Measurements from ENCODE around the gene DHRSX.
A peak's percentile ranks its signal among the peaks of the same experiment; 100 is the strongest.
"Not testable (repeated sequence)": the region's sequence is repeated elsewhere in the genome, so short reads cannot be mapped to it uniquely, and the experiment has no call there.

Gene DHRSX

DNA sequence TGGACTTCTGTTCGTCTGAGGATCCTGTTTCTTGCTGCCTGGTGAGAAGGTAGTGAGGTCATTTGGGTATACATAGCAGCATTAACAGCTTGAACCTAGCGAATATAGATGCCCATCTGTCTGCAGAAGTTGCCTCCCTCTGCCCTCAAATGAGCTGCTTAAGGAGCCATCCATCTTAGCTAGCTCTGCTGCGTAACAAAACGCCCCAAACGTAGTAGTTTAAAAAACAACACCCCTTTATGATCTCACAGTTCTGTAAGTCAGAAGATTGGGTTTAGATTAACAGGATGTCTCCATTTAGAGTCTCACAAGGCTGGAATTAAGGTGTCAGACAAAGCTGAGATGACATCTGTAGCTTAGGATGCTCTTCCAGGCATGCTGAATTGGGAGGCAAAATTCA lies 185.3 kb downstream of the DHRSX start:
- DNase-seq (ENCODE audit: low spot score): no peak

- no peak for DNase-seq (ENCODE audit: low spot score)
Observed at GRCh38 chrX:2314831-2315365, 185.9 kb downstream of the DHRSX start.

DNA sequence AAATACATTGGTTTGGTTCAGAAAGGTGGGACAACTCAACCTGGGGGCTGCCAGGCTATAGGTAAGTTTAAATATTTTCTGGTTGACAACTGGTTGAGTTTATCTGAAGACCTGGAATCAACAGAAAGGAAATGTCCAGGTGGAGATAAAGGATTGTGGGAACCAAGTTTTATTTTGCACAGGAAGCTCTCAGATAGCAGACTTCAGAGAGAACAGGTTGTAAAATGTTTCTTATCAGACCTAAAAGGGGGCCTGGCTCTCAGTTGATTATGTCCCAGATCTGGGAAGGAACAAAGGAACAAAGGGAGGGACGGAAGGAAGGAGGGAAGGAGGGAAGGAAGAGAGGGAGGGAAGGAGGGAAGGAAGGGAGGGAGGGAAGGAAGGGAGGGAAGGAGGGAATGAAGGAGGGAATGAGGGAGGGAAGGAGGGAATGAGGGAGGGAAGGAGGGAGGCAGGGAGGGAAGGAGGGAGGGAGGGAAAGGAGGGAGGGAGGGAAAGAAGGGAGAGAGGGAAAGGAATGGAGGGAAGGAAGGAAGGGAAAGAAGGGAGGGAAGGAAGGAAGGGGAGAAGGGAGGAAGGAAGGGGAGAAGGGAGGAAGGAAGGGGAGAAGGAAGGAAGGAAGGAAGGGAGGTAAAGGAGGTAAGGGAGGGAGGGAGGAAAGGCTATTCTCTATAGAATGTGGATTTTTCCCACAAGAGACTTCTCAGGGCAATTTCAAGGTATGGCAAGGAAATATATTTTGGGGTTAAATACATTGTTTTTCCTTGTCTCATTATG lies 186.7 kb downstream of the DHRSX start:
- DNase-seq (ENCODE audit: low spot score): no peak

- not testable (repeated sequence) for DNase-seq (ENCODE audit: low spot score)
Observed at GRCh38 chrX:2312061-2312591, 188.7 kb downstream of the DHRSX start.

- no peak for DNase-seq (ENCODE audit: low spot score)
Observed at GRCh38 chrX:2311501-2311900, 189.3 kb downstream of the DHRSX start.

DNA sequence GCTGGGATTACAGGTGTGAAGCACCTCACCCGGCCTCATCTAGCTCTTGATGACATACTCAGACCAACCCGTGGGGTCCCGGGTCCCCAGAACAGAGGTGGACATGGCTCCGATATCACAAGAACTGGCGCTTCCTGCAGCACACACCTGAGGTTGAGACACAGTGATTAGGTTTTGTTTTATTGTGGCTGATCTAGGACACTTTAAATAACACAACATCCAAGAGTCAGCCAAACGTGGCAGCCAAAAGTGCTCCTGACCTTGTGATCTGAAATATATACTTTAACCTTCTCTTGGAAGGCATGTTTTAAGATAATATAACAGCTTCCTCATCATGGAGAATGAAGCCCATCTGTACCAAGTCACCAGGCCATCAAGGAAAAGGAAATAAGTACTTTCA lies 198.9 kb downstream of the DHRSX start:
- DNase-seq (ENCODE audit: low spot score): no peak

GRCh38 chrX:2299871-2300270 lies 200.9 kb downstream of the DHRSX start:
- no peak for DNase-seq (ENCODE audit: low spot score)

DNA sequence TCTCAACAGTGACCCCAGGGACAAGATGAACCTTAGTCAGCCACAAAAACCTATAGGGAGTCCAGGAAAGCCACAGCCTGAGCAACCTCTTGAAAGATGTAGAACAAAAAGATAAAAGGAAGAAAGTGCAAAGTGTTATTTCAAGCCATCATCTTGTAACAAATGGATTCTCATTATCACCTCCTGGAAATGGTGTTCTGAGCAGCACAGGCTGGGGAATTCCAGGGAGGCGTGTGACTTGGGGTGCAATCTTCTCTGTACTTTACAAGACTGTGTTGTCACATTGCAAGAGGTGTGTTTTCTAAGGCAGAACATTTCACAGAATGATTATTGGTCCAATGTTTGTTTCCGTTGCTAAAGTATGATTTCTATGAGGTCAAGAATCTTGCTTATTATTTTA lies 214.0 kb downstream of the DHRSX start:
- DNase-seq (ENCODE audit: low spot score): no peak

DNA sequence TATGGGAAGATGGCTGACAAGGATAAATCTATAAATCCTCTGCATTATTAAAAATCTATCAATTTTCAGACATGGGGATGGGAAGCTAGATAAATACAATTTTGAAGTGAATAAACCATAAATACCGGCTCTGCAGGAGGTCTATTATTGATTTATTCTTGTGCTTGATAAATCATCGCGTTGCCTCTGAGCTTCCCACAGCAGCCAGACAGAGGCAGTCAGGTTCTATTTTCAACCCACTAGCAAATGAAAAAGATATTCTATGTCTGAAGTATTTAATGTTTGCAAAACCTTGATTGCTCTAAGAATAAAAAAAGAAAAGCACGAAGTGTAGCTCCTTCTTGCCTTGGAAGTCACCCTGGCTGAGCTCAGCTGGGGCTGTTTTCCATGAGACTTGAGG lies 216.2 kb downstream of the DHRSX start:
- no peak for DNase-seq (ENCODE audit: low spot score)

DNA sequence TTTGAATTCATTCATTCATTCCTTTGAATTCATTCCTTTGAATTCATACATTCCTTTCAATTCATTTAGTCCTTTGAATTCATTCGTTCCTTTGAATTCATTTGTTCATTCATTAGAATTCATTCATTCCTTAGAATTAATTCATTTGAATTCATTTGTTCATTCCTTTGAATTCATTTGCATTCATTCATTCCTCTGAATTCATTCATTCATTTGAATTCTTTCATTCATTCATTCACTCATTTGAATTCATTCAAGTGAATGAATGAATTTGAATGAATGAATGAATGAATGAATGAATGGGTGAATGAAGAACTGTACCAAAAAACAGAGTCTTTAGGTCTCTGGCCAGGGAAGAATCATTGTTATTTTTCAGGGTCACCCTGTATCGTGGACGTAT lies 216.6 kb downstream of the DHRSX start:
- no peak for DNase-seq (ENCODE audit: low spot score)

GRCh38 chrX:2283111-2283859 lies 217.5 kb downstream of the DHRSX start:
- DNase-seq (ENCODE audit: low spot score): no peak

DNA sequence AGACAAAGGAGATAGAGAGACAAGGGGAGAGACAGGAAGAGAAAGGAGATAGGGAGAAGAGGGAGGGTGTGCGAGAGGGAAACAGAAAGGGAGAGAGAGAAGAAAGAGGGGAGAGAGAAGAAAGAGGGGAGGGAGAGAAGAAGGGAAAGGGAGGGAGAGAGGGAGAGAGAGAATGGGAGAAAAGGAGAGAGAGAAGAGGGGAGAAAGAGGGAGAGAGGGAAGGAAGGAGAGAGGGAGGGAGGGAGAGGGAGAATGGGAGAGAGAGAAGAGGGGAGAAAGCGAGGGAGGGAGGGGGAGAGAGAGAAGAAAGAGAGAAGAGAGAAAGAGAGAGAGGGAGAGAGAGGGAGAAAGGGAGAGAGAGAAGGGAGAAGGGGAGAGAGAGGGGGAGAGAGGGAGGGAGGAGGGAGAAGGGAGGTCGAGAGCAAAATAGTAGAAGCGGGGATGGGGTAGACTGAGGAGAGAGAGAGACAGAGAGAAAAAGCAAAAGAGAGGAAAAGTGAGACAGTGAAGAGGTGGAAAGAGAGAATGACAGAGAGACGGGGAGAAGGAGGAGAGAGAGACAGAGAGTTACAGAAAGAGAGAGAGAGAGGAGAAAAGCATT lies 218.2 kb downstream of the DHRSX start:
- no peak for DNase-seq (ENCODE audit: low spot score)

DNA sequence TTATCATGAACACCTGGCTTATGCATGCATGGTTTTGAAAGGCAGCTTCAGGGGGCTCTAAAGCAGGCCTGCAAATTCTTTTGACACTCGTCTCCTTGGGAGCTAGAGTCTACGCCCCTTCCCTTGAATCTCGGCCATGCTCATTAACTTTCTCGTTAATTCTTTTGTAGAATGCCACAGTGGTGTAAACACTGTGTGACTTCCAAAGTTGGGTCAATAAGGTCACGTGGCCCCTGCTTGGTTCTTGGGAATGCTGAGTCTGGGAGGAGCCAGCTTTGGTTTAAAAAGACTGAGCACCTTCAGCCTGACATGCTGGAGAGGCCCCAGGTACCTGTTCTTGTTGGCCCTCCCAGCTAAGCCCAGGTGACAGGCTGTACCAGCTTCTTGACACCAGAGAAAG lies 228.4 kb downstream of the DHRSX start:
- peak; percentile 2 for DNase-seq (ENCODE audit: low spot score)

GRCh38 chrX:2271595-2271994 lies 229.2 kb downstream of the DHRSX start:
- not testable (repeated sequence) for DNase-seq (ENCODE audit: low spot score)

- DNase-seq (ENCODE audit: low spot score): not testable (repeated sequence)
Observed at GRCh38 chrX:2270783-2271182, 230.0 kb downstream of the DHRSX start.

DNA sequence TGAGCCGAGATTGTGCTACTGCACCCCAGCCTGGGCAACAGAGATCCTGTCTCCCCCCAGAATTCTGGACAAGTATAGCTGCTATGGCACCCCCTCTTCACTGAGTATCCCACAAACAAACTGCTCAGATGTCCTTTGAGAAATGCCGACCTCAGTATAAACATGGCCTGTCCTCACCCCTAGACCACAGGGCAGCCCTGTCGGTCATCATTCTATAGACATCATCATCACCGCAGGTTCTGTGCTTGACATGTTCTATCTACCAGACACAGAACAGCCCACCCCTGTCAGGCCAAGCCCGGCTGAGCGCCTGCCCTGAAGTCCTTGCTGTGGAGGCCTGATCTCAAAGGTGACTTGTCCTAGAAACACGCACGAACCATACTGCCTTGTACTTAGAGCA lies 232.9 kb downstream of the DHRSX start:
- DNase-seq (ENCODE audit: low spot score): no peak

- DNase-seq (ENCODE audit: low spot score): no peak
Observed at GRCh38 chrX:2266445-2267349, 234.1 kb downstream of the DHRSX start.

DNA sequence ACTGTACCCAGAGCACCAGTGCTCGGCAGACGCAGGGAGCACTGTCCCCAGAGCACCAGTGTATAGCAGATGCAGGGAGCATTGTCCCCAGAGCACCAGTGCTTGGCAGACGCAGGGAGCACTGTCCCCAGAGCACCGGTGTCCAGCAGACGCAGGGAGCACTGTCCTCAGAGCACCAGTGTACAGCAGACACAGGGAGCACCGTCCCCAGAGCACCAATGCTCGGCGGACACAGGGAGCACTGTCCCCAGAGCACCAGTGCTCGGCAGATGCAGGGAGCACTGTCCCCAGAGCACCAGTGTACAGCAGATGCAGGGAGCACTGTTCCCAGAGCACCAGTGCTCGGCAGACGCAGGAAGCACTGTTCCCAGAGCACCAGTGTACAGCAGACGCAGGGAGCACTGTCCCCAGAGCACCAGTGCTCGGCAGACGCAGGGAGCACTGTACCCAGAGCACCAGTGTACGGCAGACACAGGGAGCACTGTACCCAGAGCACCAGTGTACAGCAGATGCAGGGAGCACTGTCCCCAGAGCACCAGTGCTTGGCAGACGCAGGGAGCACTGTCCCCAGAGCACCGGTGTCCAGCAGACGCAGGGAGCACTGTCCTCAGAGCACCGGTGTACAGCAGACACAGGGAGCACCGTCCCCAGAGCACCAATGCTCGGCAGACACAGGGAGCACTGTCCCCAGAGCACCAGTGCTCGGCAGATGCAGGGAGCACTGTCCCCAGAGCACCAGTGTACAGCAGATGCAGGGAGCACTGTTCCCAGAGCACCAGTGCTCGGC lies 234.9 kb downstream of the DHRSX start:
- DNase-seq (ENCODE audit: low spot score): not testable (repeated sequence)

DNA sequence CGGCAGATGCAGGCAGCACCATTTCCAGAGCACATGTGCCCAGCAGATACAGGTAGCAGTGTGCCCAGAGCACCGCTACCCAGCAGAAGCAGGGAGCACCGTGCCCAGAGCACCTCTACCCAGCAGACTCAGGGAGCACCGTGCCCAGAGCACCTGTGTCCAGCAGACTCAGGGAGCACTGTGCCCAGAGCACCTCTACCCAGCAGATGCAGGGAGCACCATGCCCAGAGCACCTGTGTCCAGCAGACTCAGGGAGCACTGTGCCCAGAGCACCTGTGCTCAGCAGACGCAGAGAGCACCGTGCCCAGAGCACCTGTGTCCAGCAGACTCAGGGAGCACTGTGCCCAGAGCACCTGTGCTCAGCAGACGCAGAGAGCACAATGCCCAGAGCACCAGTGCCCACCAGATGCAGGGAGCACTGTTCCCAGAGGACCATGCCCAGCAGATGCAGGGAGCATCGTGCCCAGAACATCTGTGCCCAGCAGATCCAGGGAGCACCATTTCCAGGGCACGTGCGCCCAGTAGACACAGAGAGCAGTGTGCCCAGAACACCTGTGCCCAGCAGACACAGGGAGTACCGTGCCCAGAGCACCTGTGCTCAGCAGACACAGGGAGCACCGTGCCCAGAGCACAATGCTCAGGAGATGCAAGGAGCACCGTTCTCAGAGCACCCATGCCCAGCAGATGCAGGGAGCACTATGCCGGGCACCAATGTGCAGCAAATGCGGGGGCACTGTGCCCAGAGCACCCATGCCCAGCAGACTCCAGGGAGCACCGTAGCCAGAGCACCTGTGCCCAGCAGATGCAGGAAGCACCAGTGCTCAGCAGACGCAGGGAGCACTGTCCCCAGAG lies 236.4 kb downstream of the DHRSX start:
- no peak for DNase-seq (ENCODE audit: low spot score)

- no peak for DNase-seq (ENCODE audit: low spot score)
Observed at GRCh38 chrX:2263203-2263602, 237.6 kb downstream of the DHRSX start.

All from LoVo (cell line).